SK-N-SH (cell line): Measurements from ENCODE around the gene ZNF438. TPM values are rescaled to one million over a fixed set of nuclear protein-coding genes. Genes with fewer than 3 reads are reported as not detected.

ENCODE experiments used
- CTCF ChIA-PET: fragments of 300-600, 350-600 bp; formaldehyde crosslinking; extraction: SDS; loops from one replicate; lab custom pipeline; 2021; lab: Yijun Ruan, JAX
- POLR2A ChIA-PET: fragments of 350-600 bp; sonication (Branson Sonifier 250); formaldehyde crosslinking; extraction: SDS; loops from one replicate; lab custom pipeline; 2020; ENCODE audit warnings: antibody characterized with exemption, inconsistent platforms; lab: Yijun Ruan, JAX
- DNase-seq: peaks from one replicate; pipeline ENCODE4 v3.0.0; 2012
- H2AFZ ChIP-seq: fragments of 200-600 bp; sonication (generic); 2 replicates; pipeline ENCODE4 v1.8.1; 2016; ENCODE audit warnings: antibody characterized with exemption, mild to moderate bottlenecking, low read depth
- H3F3A ChIP-seq: fragments of 200-600 bp; sonication (generic); replicated peaks from 2 replicates; pipeline ENCODE3; 2016; ENCODE audit warnings: antibody characterized with exemption, mild to moderate bottlenecking; ENCODE audit not compliant: insufficient read depth
- H3K27ac ChIP-seq, 2 experiments: fragments of 200-500 bp in 1 of 2; fragments of 200-600 bp in 1 of 2; sonication (Bioruptor generic) in 1 of 2; sonication (generic), shearing (Covaris generic) in 1 of 2; 2 replicates each; pipeline versions ENCODE4 v1.5.1 to v1.6.1; 2014 to 2016; ENCODE audit warnings: low read depth in 2 of 2, inconsistent platforms in 1 of 2, low read length in 1 of 2, mild to moderate bottlenecking in 1 of 2, mixed read lengths in 1 of 2
- H3K27me3 ChIP-seq: fragments of 200-600 bp; sonication (generic), shearing (Covaris generic); 2 replicates; pipeline ENCODE4 v1.6.1; 2016; ENCODE audit warnings: mixed run types; ENCODE audit not compliant: insufficient read depth
- H3K36me3 ChIP-seq, 2 experiments: fragments of 200-500 bp in 1 of 2; fragments of 200-600 bp in 1 of 2; sonication (Bioruptor generic) in 1 of 2; sonication (generic) in 1 of 2; replicated peaks in 1 of 2; 2 replicates each; pipeline versions ENCODE3 to v1.5.1; 2014 to 2016; ENCODE audit warnings: low read length in 1 of 2, mild to moderate bottlenecking in 1 of 2; ENCODE audit not compliant: insufficient read depth in 2 of 2, control insufficient read depth in 1 of 2
- H3K4me1 ChIP-seq, 2 experiments: fragments of 200-500 bp in 1 of 2; fragments of 200-600 bp in 1 of 2; sonication (Bioruptor generic) in 1 of 2; sonication (generic), shearing (Covaris generic) in 1 of 2; 2 replicates each; pipeline versions ENCODE4 v1.5.1 to v1.6.1; 2014 to 2016; ENCODE audit warnings: low read depth in 1 of 2, low read length in 1 of 2, mixed run types in 1 of 2; ENCODE audit not compliant: insufficient read depth in 2 of 2, control insufficient read depth in 1 of 2
- H3K4me2 ChIP-seq: fragments of 200-600 bp; sonication (generic), shearing (Covaris generic); 2 replicates; pipeline ENCODE4 v1.6.1; 2017; ENCODE audit warnings: mixed run types
- H3K4me3 ChIP-seq, 2 experiments: fragments of 200-500 bp in 1 of 2; fragments of 200-600 bp in 1 of 2; sonication (Bioruptor generic) in 1 of 2; sonication (generic), shearing (Covaris generic) in 1 of 2; 2 replicates each; pipeline versions ENCODE4 v1.5.1 to v1.8.1; 2014 to 2016; ENCODE audit warnings: low read depth in 2 of 2, inconsistent platforms in 1 of 2, low read length in 1 of 2, mild to moderate bottlenecking in 1 of 2, mixed read lengths in 1 of 2, moderate library complexity in 1 of 2
- H3K79me2 ChIP-seq: fragments of 200-600 bp; sonication (generic); 2 replicates; pipeline ENCODE4 v1.8.1; 2017; ENCODE audit warnings: mild to moderate bottlenecking; ENCODE audit not compliant: insufficient read depth
- H3K9ac ChIP-seq: fragments of 200-600 bp; sonication (generic); 2 replicates; pipeline ENCODE4 v1.6.1; 2017; ENCODE audit warnings: mixed run types
- H3K9me2 ChIP-seq: fragments of 200-600 bp; sonication (generic); 2 replicates; pipeline ENCODE4 v1.6.1; 2017; ENCODE audit warnings: mixed run types
- H3K9me3 ChIP-seq: fragments of 200-600 bp; sonication (generic); 2 replicates; pipeline ENCODE4 v1.6.1; 2017; ENCODE audit warnings: mixed run types, mild to moderate bottlenecking, moderate library complexity
- H4K20me1 ChIP-seq: fragments of 200-600 bp; sonication (generic); 2 replicates; pipeline ENCODE4 v1.6.1; 2017; ENCODE audit warnings: mild to moderate bottlenecking, mixed run types; ENCODE audit not compliant: insufficient read depth
- CTCF ChIP-seq: fragments of 200-600 bp; sonication (generic); IDR thresholded peaks from 2 replicates; pipeline ENCODE4 v1.6.1; 2017; ENCODE audit warnings: antibody characterized with exemption, mild to moderate bottlenecking, moderate library complexity
- EP300 ChIP-seq, 2 experiments: IDR thresholded peaks; 2 replicates each; pipeline versions ENCODE4 v1.4.0 to v1.6.1; 2012; ENCODE audit warnings: borderline replicate concordance in 1 of 2, low read depth in 1 of 2, low read length in 1 of 2
- EZH2phosphoT487 ChIP-seq: fragments of 200-600 bp; sonication (generic); IDR thresholded peaks from 2 replicates; pipeline ENCODE4 v1.6.1; 2017; ENCODE audit warnings: low read depth, mixed run types, mild to moderate bottlenecking, antibody characterized with exemption, moderate library complexity, borderline replicate concordance
- FOSL2 ChIP-seq: IDR thresholded peaks from 2 replicates; pipeline ENCODE4 v1.4.0; 2012; ENCODE audit warnings: low read depth, mild to moderate bottlenecking, moderate library complexity, borderline replicate concordance
- FOXJ3 ChIP-seq: sonication (generic); formaldehyde crosslinking; IDR thresholded peaks from 2 replicates; pipeline ENCODE4 v1.5.1; 2020; ENCODE audit warnings: mild to moderate bottlenecking, missing genetic modification reagents
- GABPA ChIP-seq: IDR thresholded peaks from 2 replicates; pipeline ENCODE4 v1.4.0; 2012; ENCODE audit warnings: low read depth, mild to moderate bottlenecking
- IRF3 ChIP-seq: fragments of 150-350 bp; IDR thresholded peaks from 2 replicates; pipeline ENCODE4 v1.6.1; 2016; ENCODE audit warnings: mild to moderate bottlenecking, low read depth, low read length
- NFIC ChIP-seq: IDR thresholded peaks from 2 replicates; pipeline ENCODE4 v1.4.0; 2012; ENCODE audit warnings: borderline replicate concordance
- NRF1 ChIP-seq: IDR thresholded peaks from 2 replicates; pipeline ENCODE4 v1.6.1; 2012; ENCODE audit warnings: low read depth, mild to moderate bottlenecking, low read length
- RAD21 ChIP-seq: IDR thresholded peaks from 2 replicates; pipeline ENCODE4 v1.6.1; 2012; ENCODE audit warnings: mild to moderate bottlenecking, low read length
- RFX5 ChIP-seq: IDR thresholded peaks from 2 replicates; pipeline ENCODE4 v1.6.1; 2012; ENCODE audit warnings: mild to moderate bottlenecking, improper control_type of control experiment, low read length
- SIN3A ChIP-seq: IDR thresholded peaks from 2 replicates; pipeline ENCODE4 v1.6.1; 2012; ENCODE audit warnings: low read depth, mild to moderate bottlenecking, low read length, moderate library complexity, borderline replicate concordance
- SMC3 ChIP-seq: IDR thresholded peaks from 2 replicates; pipeline ENCODE4 v1.6.1; 2012; ENCODE audit warnings: low read depth, low read length, improper control_type of control experiment
- YY1 ChIP-seq: IDR thresholded peaks from 2 replicates; pipeline ENCODE4 v1.4.0; 2012; ENCODE audit warnings: low read depth, mild to moderate bottlenecking
- WGBS: methylation state at CpG from one replicate; pipeline ENCODE4 v1.1.6; 2017; ENCODE audit warnings: low lambda C conversion rate; 5-methylcytosine and 5-hydroxymethylcytosine counted together
- polyA plus RNA-seq, 3 experiments: library from polyadenylated mRNA; depleted of rRNA; stranded (reverse); fragments of >200 nt; gene quantifications; 2 replicates each; pipeline ENCODE4 v1.2.3, GENCODE V29; 2012
- TF ChIP-seq, protein P1 (sequence below): IDR thresholded peaks from 2 replicates; pipeline ENCODE4; 2012

Gene ZNF438
- polyA plus RNA-seq, 1 of the 3 experiments (the other 2 are of a cell fraction) = 2.1 TPM

DNA sequence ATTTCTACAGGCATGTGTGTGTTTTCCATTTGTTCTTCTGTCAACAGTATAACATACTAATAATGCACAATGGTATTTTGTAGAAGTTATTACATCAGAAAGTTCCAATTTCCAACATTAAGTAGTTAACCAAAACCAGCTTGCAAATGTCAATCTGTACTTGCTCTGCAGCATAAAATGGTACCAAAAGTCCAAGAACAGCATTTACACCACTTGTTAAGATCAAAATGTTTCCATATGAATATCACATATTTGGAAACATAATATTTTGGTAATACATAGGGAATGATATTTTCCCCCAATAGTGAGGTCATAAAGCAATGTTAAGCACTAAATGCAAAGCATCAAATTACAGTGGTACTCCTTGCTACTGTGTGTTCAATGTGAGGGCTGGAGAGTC lies 162.1 kb downstream of the ZNF438 start:
- Histone ChIP-seq H4K20me1 (no peaks in the 10 kb centered on the region), H3K4me3 (no peak overlapping the region), H3K79me2 (no peaks in the 10 kb centered on the region), H2AFZ (no peak overlapping the region), H3K4me1 (no peaks in the 10 kb centered on the region), H3K9ac (no peak overlapping the region), H3K27me3 (no peaks in the 10 kb centered on the region), H3K9me3 (no peaks in the 10 kb centered on the region), H3K27ac (no peak overlapping the region), H3K9me2 (no peaks in the 10 kb centered on the region), H3K36me3 (no peaks in the 10 kb centered on the region), H3F3A (no peaks in the 10 kb centered on the region), H3K4me2 (no peak overlapping the region)
- ChIA-PET POLR2A (no interaction called here), CTCF (interaction anchor here (0.6 to 1.7 kb wide), 2 partner anchors 17 to 320 kb away, joined by 3 to 4 read pairs; no protein-coding TSS in a partner anchor)
- TF ChIP-seq, protein P1, sequence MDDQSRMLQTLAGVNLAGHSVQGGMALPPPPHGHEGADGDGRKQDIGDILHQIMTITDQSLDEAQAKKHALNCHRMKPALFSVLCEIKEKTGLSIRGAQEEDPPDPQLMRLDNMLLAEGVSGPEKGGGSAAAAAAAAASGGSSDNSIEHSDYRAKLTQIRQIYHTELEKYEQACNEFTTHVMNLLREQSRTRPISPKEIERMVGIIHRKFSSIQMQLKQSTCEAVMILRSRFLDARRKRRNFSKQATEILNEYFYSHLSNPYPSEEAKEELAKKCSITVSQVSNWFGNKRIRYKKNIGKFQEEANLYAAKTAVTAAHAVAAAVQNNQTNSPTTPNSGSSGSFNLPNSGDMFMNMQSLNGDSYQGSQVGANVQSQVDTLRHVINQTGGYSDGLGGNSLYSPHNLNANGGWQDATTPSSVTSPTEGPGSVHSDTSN = no peak
- no peak for TF ChIP-seq FOSL2
- TF ChIP-seq EP300 (IDR thresholded peaks at IDR 0.05; ENCODE audit: borderline replicate concordance in 1 of 2, low read depth in 1 of 2, low read length in 1 of 2) = no peak
- TF ChIP-seq EZH2phosphoT487 = no peak
- no peak for TF ChIP-seq NRF1
- no peak for TF ChIP-seq SMC3
- no peak for TF ChIP-seq FOXJ3 (CRISPR knock-in tag)
- no peak for TF ChIP-seq NFIC
- TF ChIP-seq SIN3A = no peak
- no peak for DNase-seq

GRCh38 chr10:30868611-30869010 lies 163.1 kb downstream of the ZNF438 start:
- no peaks in the 10 kb centered on the region for H3K9me3 ChIP-seq
- no peaks in the 10 kb centered on the region for H3K79me2 ChIP-seq
- no peak overlapping the region for H3K9ac ChIP-seq
- no peaks in the 10 kb centered on the region for H3K36me3 ChIP-seq
- H3F3A ChIP-seq = no peaks in the 10 kb centered on the region
- no peak overlapping the region for H3K4me3 ChIP-seq
- no peaks in the 10 kb centered on the region for H3K9me2 ChIP-seq
- H3K27ac ChIP-seq = no peak overlapping the region
- no peak overlapping the region for H3K4me2 ChIP-seq
- POLR2A ChIA-PET = no interaction called here
- CTCF ChIA-PET = no interaction called here
- H2AFZ ChIP-seq = no peak overlapping the region
- DNase-seq = no peak
- no peaks in the 10 kb centered on the region for H4K20me1 ChIP-seq
- H3K27me3 ChIP-seq = no peaks in the 10 kb centered on the region
- TF ChIP-seq RAD21 = no peak
- TF ChIP-seq FOSL2 = no peak
- TF ChIP-seq RFX5 = no peak
- no peak for TF ChIP-seq GABPA
- TF ChIP-seq YY1 = no peak
- no peak for TF ChIP-seq CTCF
- TF ChIP-seq SMC3 = no peak
- TF ChIP-seq IRF3 = no peak
- TF ChIP-seq, all 33 proteins: peak for 0
- H3K4me1 ChIP-seq = no peaks in the 10 kb centered on the region
- WGBS = 86% methylated on average over 1 of the region's 1 CpG
